Upper lobe of left lung (tissue), 6 donors: ENCODE data around the gene KIAA1549. TPM values are rescaled to one million over a fixed set of nuclear protein-coding genes. Genes with fewer than 3 reads are reported as not detected.
"Not testable (repeated sequence)": the region's sequence is repeated elsewhere in the genome, so short reads cannot be mapped to it uniquely, and the experiment has no call there.

Source experiments
- ATAC-seq, 2 donors: fragments of 200-7000 bp; cut with Tn5 transposase; one replicate each; pipeline ENCODE4 v1.9.1; 2022; ENCODE audit warnings: mild to moderate bottlenecking in 2 of 2, moderate library complexity in 2 of 2; ENCODE audit not compliant: low FRiP score in 2 of 2
- DNase-seq, 2 donors: peaks; one replicate each; pipeline ENCODE4 v3.0.0-alpha.2; 2019 to 2020
- H3K27ac ChIP-seq, 4 donors: fragments of 200-600 bp; sonication (generic); one replicate each; pipeline ENCODE4 v1.5.1; 2016 to 2019
- H3K27me3 ChIP-seq, 4 donors: fragments of 200-600 bp; sonication (generic); one replicate each; pipeline ENCODE4 v1.5.1; 2017 to 2019
- H3K36me3 ChIP-seq, 4 donors: fragments of 200-600 bp; sonication (generic); one replicate each; pipeline ENCODE4 v1.5.1; 2016 to 2019
- H3K4me1 ChIP-seq, 4 donors: fragments of 200-600 bp; sonication (generic); one replicate each; pipeline ENCODE4 v1.5.1; 2018 to 2019
- H3K4me3 ChIP-seq, 4 donors: fragments of 200-600 bp; sonication (generic); one replicate each; pipeline ENCODE4 v1.5.1; 2017 to 2019; ENCODE audit warnings: mild to moderate bottlenecking in 2 of 4, moderate library complexity in 1 of 4
- H3K9me3 ChIP-seq, 4 donors: fragments of 200-600 bp; sonication (generic); one replicate each; pipeline ENCODE4 v1.5.1; 2018 to 2019
- CTCF ChIP-seq, 6 experiments: fragments of 450-650 bp in 4 of 6; fragments of 200-600 bp in 2 of 6; sonication (generic) in 2 of 6; IDR thresholded peaks; one replicate each; pipeline ENCODE4 v1.5.1; 2016 to 2019; ENCODE audit warnings: antibody characterized with exemption in 6 of 6
- EP300 ChIP-seq, 4 donors: sonication (generic); formaldehyde crosslinking; IDR thresholded peaks; one replicate each; pipeline ENCODE4 v1.5.1; 2017; ENCODE audit warnings: antibody characterized with exemption in 4 of 4, control low read depth in 2 of 4
- POLR2A ChIP-seq, 4 donors: fragments of 450-650 bp; IDR thresholded peaks; one replicate each; pipeline ENCODE4 v1.5.1; 2016 to 2017; ENCODE audit warnings: antibody characterized with exemption in 4 of 4, mild to moderate bottlenecking in 2 of 4
- POLR2AphosphoS5 ChIP-seq, 2 donors: sonication (generic); formaldehyde crosslinking; IDR thresholded peaks; one replicate each; pipeline ENCODE4 v1.5.1; 2017; ENCODE audit warnings: antibody characterized with exemption in 2 of 2
- WGBS, 2 donors: methylation state at CpG; one replicate each; pipeline ENCODE4 v1.1.5; 2017 to 2018; 5-methylcytosine and 5-hydroxymethylcytosine counted together
- total RNA-seq, 6 donors: library from RNA; depleted of rRNA in 4 of 6; stranded (reverse); fragments of >200 nt in 4 of 6; gene quantifications; one replicate each; pipeline versions ENCODE4 v1.1.0 to v1.2.1, GENCODE V29; 2016 to 2021
- donor health status: DM: no; HTN: no; CAD: no; lungs with moderate emphysema.
- donor health status: DM: no; HTN: yes; CAD: no; lungs with severe emphysema.

The KIAA1549 gene
- total RNA-seq, 6 donors from 2014 or later = 4.1 to 10.2 (median 5.3) TPM

DNA sequence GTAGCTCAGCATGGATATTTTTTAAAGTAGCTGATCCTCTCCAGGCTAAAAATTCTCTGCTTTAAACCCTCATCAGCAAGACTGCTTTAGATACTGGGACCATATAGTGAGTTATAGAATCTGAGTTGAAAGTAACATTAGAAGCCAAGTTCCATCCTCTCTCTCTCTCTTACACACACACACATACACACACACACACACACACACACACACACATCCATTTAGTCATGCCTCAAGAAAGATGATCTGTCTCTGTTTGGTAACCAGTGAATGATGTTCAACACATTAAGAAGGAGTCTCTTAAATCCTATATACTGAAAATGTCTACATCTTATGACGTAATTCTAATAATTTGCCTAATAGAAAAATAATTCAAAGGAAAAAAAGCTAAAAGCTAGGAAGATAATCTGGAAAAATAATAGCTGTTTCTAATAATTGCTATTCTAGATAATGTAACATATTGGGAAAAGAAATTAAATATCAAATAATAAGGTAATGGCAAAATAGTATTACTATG lies 166.3 kb downstream of the KIAA1549 start:
- TF ChIP-seq CTCF (IDR thresholded peaks at IDR 0.05) (no peak), POLR2AphosphoS5 (IDR thresholded peaks at IDR 0.05) (no peak), POLR2A (IDR thresholded peaks at IDR 0.05) (no peak), EP300 (IDR thresholded peaks at IDR 0.05) (no peak)
- no peak for DNase-seq
- no peak overlapping the region for H3K27ac ChIP-seq
- H3K9me3 ChIP-seq = no peaks in the 10 kb centered on the region
- no peaks in the 10 kb centered on the region for H3K4me1 ChIP-seq
- no peak for ATAC-seq
- no peaks in the 10 kb centered on the region for H3K36me3 ChIP-seq
- H3K4me3 ChIP-seq = no peak overlapping the region
- 93 to 94% methylated on average over 1 of the region's 1 CpG for WGBS, 2 donors
- H3K27me3 ChIP-seq = no peaks in the 10 kb centered on the region

- TF ChIP-seq POLR2AphosphoS5 (IDR thresholded peaks at IDR 0.05) (no peak), EP300 (IDR thresholded peaks at IDR 0.05) (no peak), CTCF (IDR thresholded peaks at IDR 0.05) (no peak), POLR2A (IDR thresholded peaks at IDR 0.05) (no peak)
- H3K27ac ChIP-seq = no peak overlapping the region
- H3K4me3 ChIP-seq = no peak overlapping the region
- no peaks in the 10 kb centered on the region for H3K9me3 ChIP-seq
- no peaks in the 10 kb centered on the region for H3K4me1 ChIP-seq
- WGBS, 2 donors = 70 to 74% methylated on average over 2 of the region's 2 CpGs
- no peak for DNase-seq
- no peaks in the 10 kb centered on the region for H3K27me3 ChIP-seq
- no peaks in the 10 kb centered on the region for H3K36me3 ChIP-seq
- no peak for ATAC-seq
Observed at GRCh38 chr7:138813945-138814344, 167.2 kb downstream of the KIAA1549 start.

DNA sequence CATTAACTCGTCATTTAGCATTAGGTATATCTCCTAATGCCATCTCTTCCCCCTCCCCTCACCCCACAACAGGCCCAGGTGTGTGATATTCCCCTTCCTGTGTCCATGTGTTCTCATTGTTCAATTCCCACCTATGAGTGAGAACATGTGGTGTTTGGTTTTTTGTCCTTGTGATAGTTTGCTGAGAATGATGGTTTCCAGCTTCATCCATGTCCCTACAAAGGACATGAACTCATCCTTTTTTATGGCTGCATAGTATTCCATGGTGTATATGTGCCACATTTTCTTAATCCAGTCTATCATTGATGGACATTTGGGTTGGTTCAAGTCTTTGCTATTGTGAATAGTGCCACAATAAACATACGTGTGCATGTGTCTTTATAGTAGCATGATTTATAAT lies 169.9 kb downstream of the KIAA1549 start:
- ATAC-seq, H3K27me3 ChIP-seq, H3K4me1 ChIP-seq, DNase-seq, H3K9me3 ChIP-seq, H3K27ac ChIP-seq, H3K4me3 ChIP-seq, H3K36me3 ChIP-seq: not testable (repeated sequence)
- 88 to 98% methylated on average over 2 of the region's 2 CpGs for WGBS, 2 donors

- DNase-seq (no peak), ATAC-seq (no peak)
- no peaks in the 10 kb centered on the region for H3K36me3 ChIP-seq
- no peaks in the 10 kb centered on the region for H3K9me3 ChIP-seq
- TF ChIP-seq EP300 (IDR thresholded peaks at IDR 0.05) (no peak), CTCF (IDR thresholded peaks at IDR 0.05) (no peak), POLR2A (IDR thresholded peaks at IDR 0.05) (no peak), POLR2AphosphoS5 (IDR thresholded peaks at IDR 0.05) (no peak)
- no peaks in the 10 kb centered on the region for H3K4me1 ChIP-seq
- no peak overlapping the region for H3K4me3 ChIP-seq
- WGBS, 2 donors = 89 to 91% methylated on average over 3 to 4 of the region's 4 CpGs
- no peak overlapping the region for H3K27ac ChIP-seq
- no peaks in the 10 kb centered on the region for H3K27me3 ChIP-seq
Observed at GRCh38 chr7:138809346-138809745, 171.8 kb downstream of the KIAA1549 start.

- WGBS, 2 donors = 76 to 83% methylated on average over 1 of the region's 1 CpG
- TF ChIP-seq POLR2AphosphoS5 (IDR thresholded peaks at IDR 0.05) (no peak), CTCF (IDR thresholded peaks at IDR 0.05) (no peak)
- ATAC-seq (no peak), DNase-seq (no peak)
- no peaks in the 10 kb centered on the region for H3K27me3 ChIP-seq
- H3K4me3 ChIP-seq = no peak overlapping the region
- no peaks in the 10 kb centered on the region for H3K9me3 ChIP-seq
- H3K4me1 ChIP-seq = no peaks in the 10 kb centered on the region
- no peak overlapping the region for H3K27ac ChIP-seq
- no peaks in the 10 kb centered on the region for H3K36me3 ChIP-seq
Observed at GRCh38 chr7:138804618-138805017, 176.6 kb downstream of the KIAA1549 start.
